ENCODE measurements around the gene PLA2G4A.

GRCh38 chr1:186997877-186998276, 169.1 kb downstream of the PLA2G4A start:
- TF ChIP-seq CTCF (IDR thresholded peaks at IDR 0.05), result no peak
- TF ChIP-seq POLR2AphosphoS5 (IDR thresholded peaks at IDR 0.05), result no peak
